Mesendoderm (in vitro differentiated cells): Measurements from ENCODE around the gene HSPB8.

Experiments used
- DNase-seq: peaks from one replicate; pipeline ENCODE4 v3.0.0; 2013
- H2AK5ac ChIP-seq: 2 replicates; pipeline ENCODE4 v1.6.1; 2013; ENCODE audit warnings: low read length, inconsistent platforms
- H2BK120ac ChIP-seq: 2 replicates; pipeline ENCODE4 v1.6.1; 2013; ENCODE audit warnings: low read depth, mild to moderate bottlenecking, low read length, moderate library complexity, mixed read lengths
- H2BK15ac ChIP-seq: replicated peaks from 2 replicates; pipeline ENCODE4 v1.6.1; 2013; ENCODE audit warnings: low read depth, mild to moderate bottlenecking, moderate library complexity
- H2BK5ac ChIP-seq: 2 replicates; pipeline ENCODE4 v1.6.1; 2013; ENCODE audit warnings: low read length, inconsistent platforms
- H3K18ac ChIP-seq: 2 replicates; pipeline ENCODE4 v1.6.1; 2013; ENCODE audit warnings: mild to moderate bottlenecking, low read length, mixed read lengths
- H3K23ac ChIP-seq: one replicate; pipeline ENCODE4 v1.6.1; 2013; ENCODE audit warnings: low read length
- H3K27ac ChIP-seq: 2 replicates; pipeline ENCODE4 v1.5.1; 2013; ENCODE audit warnings: low read depth, mild to moderate bottlenecking, inconsistent platforms, low read length, moderate library complexity
- H3K27me3 ChIP-seq: 2 replicates; pipeline ENCODE4 v1.6.1; 2013; ENCODE audit warnings: low read length, control low read depth, mild to moderate bottlenecking, inconsistent platforms; ENCODE audit not compliant: insufficient read depth, poor library complexity
- H3K36me3 ChIP-seq: 2 replicates; pipeline ENCODE4 v1.6.1; 2013; ENCODE audit warnings: low read length, inconsistent platforms; ENCODE audit not compliant: control insufficient read depth, insufficient read depth
- H3K4ac ChIP-seq: one replicate; pipeline ENCODE4 v1.6.1; 2013; ENCODE audit warnings: low read depth, mild to moderate bottlenecking, low read length, moderate library complexity
- H3K4me1 ChIP-seq: 2 replicates; pipeline ENCODE4 v1.6.1; 2013; ENCODE audit warnings: low read depth, low read length, inconsistent platforms; ENCODE audit not compliant: control insufficient read depth
- H3K4me2 ChIP-seq: 2 replicates; pipeline ENCODE4 v1.6.1; 2013; ENCODE audit warnings: low read length
- H3K4me3 ChIP-seq: 2 replicates; pipeline ENCODE4 v1.5.1; 2013; ENCODE audit warnings: mild to moderate bottlenecking, low read length
- H3K56ac ChIP-seq: one replicate; pipeline ENCODE4 v1.6.1; 2013; ENCODE audit warnings: low read length
- H3K79me1 ChIP-seq: 2 replicates; pipeline ENCODE4 v1.6.1; 2013; ENCODE audit warnings: low read length, inconsistent platforms
- H3K79me2 ChIP-seq: 2 replicates; pipeline ENCODE4 v1.6.1; 2013; ENCODE audit warnings: mild to moderate bottlenecking, low read length; ENCODE audit not compliant: control insufficient read depth, insufficient read depth
- H3K9ac ChIP-seq: 2 replicates; pipeline ENCODE4 v1.6.1; 2013; ENCODE audit warnings: low read length, inconsistent platforms
- H4K5ac ChIP-seq: one replicate; pipeline ENCODE4 v1.6.1; 2013; ENCODE audit warnings: low read length
- H4K8ac ChIP-seq: one replicate; pipeline ENCODE4 v1.6.1; 2013; ENCODE audit warnings: low read depth, mild to moderate bottlenecking, control low read depth, low read length, moderate library complexity
- WGBS: extraction: QIAGEN DNeasy Blood & Tissue Kit; methylation state at CpG from one replicate; pipeline ENCODE4 v1.1.7; 2013; ENCODE audit warnings: low lambda C conversion rate, missing lambda C conversion rate; ENCODE audit not compliant: insufficient coverage; ENCODE audit errors: extremely low coverage; 5-methylcytosine and 5-hydroxymethylcytosine counted together

Gene HSPB8

DNA sequence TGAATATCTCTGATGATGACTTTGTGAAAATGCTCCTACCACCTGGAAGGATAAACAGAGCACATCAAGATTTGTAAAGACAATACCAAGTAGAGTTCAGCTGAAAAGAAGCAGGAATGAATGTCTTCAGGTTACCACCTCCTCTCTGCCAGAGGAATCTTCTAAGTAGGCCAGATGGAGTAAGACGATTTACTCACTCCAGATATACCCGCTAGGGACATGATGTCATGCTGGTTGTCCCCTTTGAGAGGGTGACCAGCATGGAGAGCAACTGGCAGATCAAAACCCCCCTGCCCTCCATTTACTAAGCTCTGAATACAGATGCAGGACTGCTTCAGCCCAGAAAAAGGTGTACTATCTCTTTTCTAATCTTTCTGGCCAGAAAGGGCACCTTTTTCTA lies 39.3 kb upstream of the HSPB8 start:
- Histone ChIP-seq H2BK5ac (no peak overlapping the region), H2BK15ac (no peak overlapping the region), H3K4me1 (no peaks in the 10 kb centered on the region), H3K9ac (no peak overlapping the region), H3K79me2 (no peaks in the 10 kb centered on the region), H4K5ac (no peak overlapping the region), H3K36me3 (no peaks in the 10 kb centered on the region), H3K4me2 (no peak overlapping the region), H3K4me3 (no peak overlapping the region), H3K27ac (no peak overlapping the region), H3K4ac (no peak overlapping the region), H3K56ac (no peak overlapping the region), H2BK120ac (no peak overlapping the region), H2AK5ac (no peak overlapping the region), H4K8ac (no peak overlapping the region), H3K23ac (no peak overlapping the region), H3K27me3 (no peaks in the 10 kb centered on the region), H3K79me1 (no peaks in the 10 kb centered on the region), H3K18ac (no peak overlapping the region)
- no CpG with 5 or more reads among the region's 2 CpGs for WGBS
- no peak for DNase-seq

- Histone ChIP-seq H2BK15ac (no peak overlapping the region), H3K27me3 (no peaks in the 10 kb centered on the region), H3K56ac (peak overlapping the region; percentile 73), H3K79me2 (no peaks in the 10 kb centered on the region), H4K5ac (no peak overlapping the region), H3K18ac (no peak overlapping the region), H4K8ac (no peak overlapping the region), H3K23ac (no peak overlapping the region), H2AK5ac (no peak overlapping the region), H3K27ac (no peak overlapping the region), H3K36me3 (no peaks in the 10 kb centered on the region), H3K4me3 (no peak overlapping the region), H3K79me1 (no peaks in the 10 kb centered on the region), H3K4ac (no peak overlapping the region), H3K4me1 (peaks cover 3% of the 10 kb centered on the region), H2BK5ac (no peak overlapping the region), H2BK120ac (no peak overlapping the region), H3K4me2 (peak overlapping the region; percentile 26), H3K9ac (peak overlapping the region; percentile 35)
- WGBS, result no CpG with 5 or more reads among the region's 13 CpGs
- peak; percentile 39 for DNase-seq
Observed at GRCh38 chr12:119145367-119145766, 33.4 kb upstream of the HSPB8 start.

GRCh38 chr12:119147847-119148448 lies 30.8 kb upstream of the HSPB8 start:
- H3K18ac ChIP-seq, result no peak overlapping the region
- no peak overlapping the region for H3K4me2 ChIP-seq
- H3K23ac ChIP-seq, result no peak overlapping the region
- no peak overlapping the region for H3K9ac ChIP-seq
- H2AK5ac ChIP-seq, result no peak overlapping the region
- no peaks in the 10 kb centered on the region for H3K36me3 ChIP-seq
- H3K79me1 ChIP-seq, result no peaks in the 10 kb centered on the region
- no peak overlapping the region for H2BK5ac ChIP-seq
- no peak overlapping the region for H3K56ac ChIP-seq
- no peaks in the 10 kb centered on the region for H3K79me2 ChIP-seq
- peaks cover 3% of the 10 kb centered on the region for H3K4me1 ChIP-seq
- WGBS, result no CpG with 5 or more reads among the region's 2 CpGs
- no peak for DNase-seq
- H3K27me3 ChIP-seq, result no peaks in the 10 kb centered on the region
- H3K27ac ChIP-seq, result no peak overlapping the region
- H4K5ac ChIP-seq, result no peak overlapping the region
- no peak overlapping the region for H2BK15ac ChIP-seq
- no peak overlapping the region for H2BK120ac ChIP-seq
- no peak overlapping the region for H3K4ac ChIP-seq
- no peak overlapping the region for H3K4me3 ChIP-seq
- H4K8ac ChIP-seq, result no peak overlapping the region

GRCh38 chr12:119149270-119149669 lies 29.5 kb upstream of the HSPB8 start:
- H2BK15ac ChIP-seq, result no peak overlapping the region
- no peaks in the 10 kb centered on the region for H3K27me3 ChIP-seq
- no peak overlapping the region for H2BK5ac ChIP-seq
- no peak overlapping the region for H3K4me3 ChIP-seq
- no peak overlapping the region for H3K4ac ChIP-seq
- peaks cover 3% of the 10 kb centered on the region for H3K4me1 ChIP-seq
- H2BK120ac ChIP-seq, result no peak overlapping the region
- no peaks in the 10 kb centered on the region for H3K79me2 ChIP-seq
- H3K79me1 ChIP-seq, result no peaks in the 10 kb centered on the region
- DNase-seq, result no peak
- H4K5ac ChIP-seq, result no peak overlapping the region
- H3K18ac ChIP-seq, result no peak overlapping the region
- WGBS, result no CpG with 5 or more reads among the region's 7 CpGs
- H3K9ac ChIP-seq, result no peak overlapping the region
- H3K4me2 ChIP-seq, result no peak overlapping the region
- H3K36me3 ChIP-seq, result no peaks in the 10 kb centered on the region
- no peak overlapping the region for H4K8ac ChIP-seq
- no peak overlapping the region for H3K56ac ChIP-seq
- H3K23ac ChIP-seq, result no peak overlapping the region
- H2AK5ac ChIP-seq, result no peak overlapping the region
- no peak overlapping the region for H3K27ac ChIP-seq

- Histone ChIP-seq H4K5ac (no peak overlapping the region), H2BK15ac (no peak overlapping the region), H3K79me1 (no peaks in the 10 kb centered on the region), H3K79me2 (no peaks in the 10 kb centered on the region), H3K18ac (no peak overlapping the region), H2BK5ac (no peak overlapping the region), H3K27me3 (no peaks in the 10 kb centered on the region), H3K4me1 (peaks cover 4% of the 10 kb centered on the region), H3K4me2 (no peak overlapping the region), H3K23ac (no peak overlapping the region), H2BK120ac (no peak overlapping the region), H2AK5ac (no peak overlapping the region), H3K9ac (no peak overlapping the region), H3K36me3 (no peaks in the 10 kb centered on the region), H3K4me3 (no peak overlapping the region), H3K4ac (no peak overlapping the region), H3K56ac (no peak overlapping the region), H3K27ac (no peak overlapping the region), H4K8ac (no peak overlapping the region)
- DNase-seq, result no peak
- no CpG with 5 or more reads among the region's 1 CpG for WGBS
Observed at GRCh38 chr12:119151445-119152026, 27.2 kb upstream of the HSPB8 start.
